ENCODE data around the gene ATP5F1C. TPM values are rescaled to one million over a fixed set of nuclear protein-coding genes. Genes with fewer than 3 reads are reported as not detected.
"Not testable (repeated sequence)": the region's sequence is repeated elsewhere in the genome, so short reads cannot be mapped to it uniquely, and the experiment has no call there.

Gene ATP5F1C
- total RNA-seq, 1 experiment from 2014 or later = 288 TPM

DNA sequence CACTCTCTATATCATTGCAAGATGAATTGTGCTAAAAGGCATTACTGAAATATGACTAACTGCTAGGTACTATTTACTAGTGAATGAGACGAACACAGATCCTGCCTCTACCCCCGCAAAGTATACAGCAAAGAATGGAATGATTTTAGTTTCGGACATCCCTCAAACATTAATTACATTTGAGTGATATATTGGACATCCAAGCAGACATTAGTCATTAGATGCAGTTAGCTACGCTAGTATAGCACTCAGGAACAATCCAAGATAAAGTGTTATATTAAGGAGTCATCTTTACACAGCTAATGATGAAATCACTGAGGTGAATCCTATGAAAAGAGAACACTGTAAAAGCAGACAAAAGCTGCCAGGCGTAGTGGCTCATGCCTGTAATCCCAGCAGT lies 23.0 kb downstream of the ATP5F1C start (continued):
- TF ChIP-seq GABPB1 (CRISPR knock-in tag; IDR thresholded peaks at IDR 0.05) (no peak), NR1H2 (CRISPR knock-in tag; IDR thresholded peaks at IDR 0.05) (no peak), HMGA2 (CRISPR knock-in tag; IDR thresholded peaks at IDR 0.05) (no peak), JAZF1 (CRISPR knock-in tag; IDR thresholded peaks at IDR 0.05) (no peak), SMAD4 (CRISPR knock-in tag; IDR thresholded peaks at IDR 0.05) (no peak)
- TF ChIP-seq, protein P1, sequence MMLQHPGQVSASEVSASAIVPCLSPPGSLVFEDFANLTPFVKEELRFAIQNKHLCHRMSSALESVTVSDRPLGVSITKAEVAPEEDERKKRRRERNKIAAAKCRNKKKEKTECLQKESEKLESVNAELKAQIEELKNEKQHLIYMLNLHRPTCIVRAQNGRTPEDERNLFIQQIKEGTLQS (CRISPR knock-in tag; conservative IDR thresholded peaks at IDR 0.05) = no peak
- TF ChIP-seq, protein P2, sequence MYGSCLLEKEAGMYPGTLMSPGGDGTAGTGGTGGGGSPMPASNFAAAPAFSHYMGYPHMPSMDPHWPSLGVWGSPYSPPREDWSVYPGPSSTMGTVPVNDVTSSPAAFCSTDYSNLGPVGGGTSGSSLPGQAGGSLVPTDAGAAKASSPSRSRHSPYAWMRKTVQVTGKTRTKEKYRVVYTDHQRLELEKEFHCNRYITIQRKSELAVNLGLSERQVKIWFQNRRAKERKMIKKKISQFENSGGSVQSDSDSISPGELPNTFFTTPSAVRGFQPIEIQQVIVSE (CRISPR knock-in tag; IDR thresholded peaks at IDR 0.05; ENCODE audit: borderline replicate concordance) = no peak

DNA sequence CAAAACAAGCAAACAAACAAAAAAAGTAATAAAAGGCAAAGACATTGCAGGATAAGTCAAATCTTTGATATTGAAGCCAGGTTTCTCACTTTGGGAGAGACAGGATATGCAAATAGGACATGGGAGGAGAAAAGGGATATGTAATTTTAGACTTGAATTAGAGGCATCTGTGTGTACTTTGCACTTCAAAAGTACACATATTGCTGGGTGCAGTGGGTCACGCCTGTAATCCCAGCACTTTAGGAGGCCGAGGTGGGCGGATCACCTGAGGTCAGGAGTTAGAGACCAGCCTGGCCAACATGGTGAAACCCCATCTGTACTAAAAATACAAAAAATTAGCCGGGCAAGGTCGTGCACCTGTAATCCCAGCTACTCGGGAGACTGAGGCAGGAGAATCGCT lies 23.8 kb downstream of the ATP5F1C start:
- ATAC-seq; DNase-seq (ENCODE audit: low spot score); H3K4me3 Mint-ChIP-seq; H3K27ac Mint-ChIP-seq; CTCF ChIA-PET; POLR2A ChIA-PET; H3K9me3 Mint-ChIP-seq; H3K27me3 Mint-ChIP-seq (ENCODE audit: low read depth): not testable (repeated sequence)
- Mint-ChIP-seq H3K4me1 (peaks cover 17% of the 10 kb centered on the region), H3K36me3 (peaks cover 11% of the 10 kb centered on the region)

DNA sequence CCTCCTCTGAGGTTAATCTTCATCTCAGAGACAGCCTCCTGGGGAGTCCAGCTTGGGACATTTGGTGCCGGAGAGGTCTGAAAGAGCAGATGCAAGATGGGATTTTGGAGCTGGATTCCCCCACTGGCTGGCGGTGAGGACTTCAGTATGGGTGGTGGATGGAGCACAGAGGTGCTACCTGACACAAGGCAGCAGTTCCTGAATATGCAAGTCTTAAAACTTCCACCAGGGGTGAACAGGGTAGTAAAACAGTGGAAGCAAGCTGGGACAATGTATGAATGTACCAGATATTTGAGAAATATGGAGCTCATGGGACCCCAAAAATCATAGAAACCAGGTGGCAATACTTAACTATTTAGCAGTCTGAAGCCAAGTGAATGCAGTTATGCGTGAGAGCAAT lies 25.5 kb downstream of the ATP5F1C start:
- Mint-ChIP-seq H3K36me3 (no peaks in the 10 kb centered on the region), H3K27me3 (ENCODE audit: low read depth) (peaks cover 8% of the 10 kb centered on the region; the same call in 1 of the 2 replicates), H3K4me3 (no peak overlapping the region), H3K4me1 (peaks cover 26% of the 10 kb centered on the region), H3K27ac (no peak overlapping the region), H3K9me3 (no peaks in the 10 kb centered on the region)
- CTCF ChIA-PET = interaction anchor here (0.6 kb wide), 1 partner anchor 84 kb away, joined by 3 read pairs; no protein-coding TSS in a partner anchor
- POLR2A ChIA-PET = interaction anchor here (1.3 kb wide), 1 partner anchor 26 kb away, joined by 4 read pairs; the partner anchor contains the start of genes ATP5F1C and KIN
- ATAC-seq = peak; percentile 19
- TF ChIP-seq, protein P3, sequence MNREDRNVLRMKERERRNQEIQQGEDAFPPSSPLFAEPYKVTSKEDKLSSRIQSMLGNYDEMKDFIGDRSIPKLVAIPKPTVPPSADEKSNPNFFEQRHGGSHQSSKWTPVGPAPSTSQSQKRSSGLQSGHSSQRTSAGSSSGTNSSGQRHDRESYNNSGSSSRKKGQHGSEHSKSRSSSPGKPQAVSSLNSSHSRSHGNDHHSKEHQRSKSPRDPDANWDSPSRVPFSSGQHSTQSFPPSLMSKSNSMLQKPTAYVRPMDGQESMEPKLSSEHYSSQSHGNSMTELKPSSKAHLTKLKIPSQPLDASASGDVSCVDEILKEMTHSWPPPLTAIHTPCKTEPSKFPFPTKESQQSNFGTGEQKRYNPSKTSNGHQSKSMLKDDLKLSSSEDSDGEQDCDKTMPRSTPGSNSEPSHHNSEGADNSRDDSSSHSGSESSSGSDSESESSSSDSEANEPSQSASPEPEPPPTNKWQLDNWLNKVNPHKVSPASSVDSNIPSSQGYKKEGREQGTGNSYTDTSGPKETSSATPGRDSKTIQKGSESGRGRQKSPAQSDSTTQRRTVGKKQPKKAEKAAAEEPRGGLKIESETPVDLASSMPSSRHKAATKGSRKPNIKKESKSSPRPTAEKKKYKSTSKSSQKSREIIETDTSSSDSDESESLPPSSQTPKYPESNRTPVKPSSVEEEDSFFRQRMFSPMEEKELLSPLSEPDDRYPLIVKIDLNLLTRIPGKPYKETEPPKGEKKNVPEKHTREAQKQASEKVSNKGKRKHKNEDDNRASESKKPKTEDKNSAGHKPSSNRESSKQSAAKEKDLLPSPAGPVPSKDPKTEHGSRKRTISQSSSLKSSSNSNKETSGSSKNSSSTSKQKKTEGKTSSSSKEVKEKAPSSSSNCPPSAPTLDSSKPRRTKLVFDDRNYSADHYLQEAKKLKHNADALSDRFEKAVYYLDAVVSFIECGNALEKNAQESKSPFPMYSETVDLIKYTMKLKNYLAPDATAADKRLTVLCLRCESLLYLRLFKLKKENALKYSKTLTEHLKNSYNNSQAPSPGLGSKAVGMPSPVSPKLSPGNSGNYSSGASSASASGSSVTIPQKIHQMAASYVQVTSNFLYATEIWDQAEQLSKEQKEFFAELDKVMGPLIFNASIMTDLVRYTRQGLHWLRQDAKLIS (CRISPR knock-in tag; IDR thresholded peaks at IDR 0.05; ENCODE audit: borderline replicate concordance) = no peak
- no peak for DNase-seq (ENCODE audit: low spot score)

DNA sequence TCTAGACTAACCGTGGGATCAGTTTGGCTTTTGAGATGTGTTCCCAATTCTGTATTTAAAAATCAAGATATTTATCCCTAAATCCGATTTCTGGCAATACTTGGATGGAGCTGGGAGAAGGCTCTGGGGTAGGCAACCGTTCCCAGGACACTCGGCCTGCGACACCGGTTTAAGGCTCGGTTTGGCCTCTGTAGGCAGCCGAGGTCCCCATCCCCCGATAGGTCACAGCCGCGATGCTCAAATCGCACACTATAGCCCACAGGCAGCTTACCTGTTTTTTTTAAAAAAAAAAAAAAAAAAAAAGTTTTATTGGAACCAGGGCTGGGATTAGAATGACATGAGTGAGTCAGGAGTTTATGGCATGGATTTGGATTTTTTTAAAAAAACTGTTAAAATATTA lies 29.6 kb downstream of the ATP5F1C start:
- Mint-ChIP-seq H3K36me3 (no peaks in the 10 kb centered on the region), H3K27me3 (ENCODE audit: low read depth) (peaks cover 8% of the 10 kb centered on the region; the same call in 1 of the 2 replicates), H3K9me3 (no peaks in the 10 kb centered on the region), H3K4me3 (peak overlapping the region; percentile 97), H3K4me1 (peaks cover 23% of the 10 kb centered on the region), H3K27ac (peak overlapping the region; percentile 94; the same call in 1 of the 2 replicates)
- ChIA-PET POLR2A (interaction anchor here (0.5 to 1.8 kb wide), 9 partner anchors 9 to 442 kb away, joined by 3 to 15 read pairs (median 3); partner anchors contain the start of genes ATP5F1C and KIN), CTCF (interaction anchor here (1.0 to 1.9 kb wide), 5 partner anchors 9 to 70 kb away, joined by 3 to 9 read pairs (median 6); partner anchors contain the start of genes ATP5F1C and KIN)
- peak; percentile 37 for DNase-seq (ENCODE audit: low spot score)
- peak; percentile 40 for ATAC-seq
- TF ChIP-seq NR2C2 (CRISPR knock-in tag; IDR thresholded peaks at IDR 0.05) (no peak), GRHL2 (CRISPR knock-in tag; IDR thresholded peaks at IDR 0.05; ENCODE audit: insufficient replicate concordance, severe bottlenecking) (no peak), CBFB (CRISPR knock-in tag; IDR thresholded peaks at IDR 0.05; ENCODE audit: low read depth) (no peak), ESRRA (CRISPR knock-in tag; IDR thresholded peaks at IDR 0.05; ENCODE audit: borderline replicate concordance) (no peak), IRF2 (CRISPR knock-in tag; IDR thresholded peaks at IDR 0.05; ENCODE audit: borderline replicate concordance, low read depth) (no peak), ETV6 (CRISPR knock-in tag; IDR thresholded peaks at IDR 0.05) (no peak), ZBTB21 (CRISPR knock-in tag; IDR thresholded peaks at IDR 0.05; ENCODE audit: borderline replicate concordance) (no peak), FOXP1 (CRISPR knock-in tag; IDR thresholded peaks at IDR 0.05; ENCODE audit: borderline replicate concordance) (no peak)
- TF ChIP-seq, protein P4, sequence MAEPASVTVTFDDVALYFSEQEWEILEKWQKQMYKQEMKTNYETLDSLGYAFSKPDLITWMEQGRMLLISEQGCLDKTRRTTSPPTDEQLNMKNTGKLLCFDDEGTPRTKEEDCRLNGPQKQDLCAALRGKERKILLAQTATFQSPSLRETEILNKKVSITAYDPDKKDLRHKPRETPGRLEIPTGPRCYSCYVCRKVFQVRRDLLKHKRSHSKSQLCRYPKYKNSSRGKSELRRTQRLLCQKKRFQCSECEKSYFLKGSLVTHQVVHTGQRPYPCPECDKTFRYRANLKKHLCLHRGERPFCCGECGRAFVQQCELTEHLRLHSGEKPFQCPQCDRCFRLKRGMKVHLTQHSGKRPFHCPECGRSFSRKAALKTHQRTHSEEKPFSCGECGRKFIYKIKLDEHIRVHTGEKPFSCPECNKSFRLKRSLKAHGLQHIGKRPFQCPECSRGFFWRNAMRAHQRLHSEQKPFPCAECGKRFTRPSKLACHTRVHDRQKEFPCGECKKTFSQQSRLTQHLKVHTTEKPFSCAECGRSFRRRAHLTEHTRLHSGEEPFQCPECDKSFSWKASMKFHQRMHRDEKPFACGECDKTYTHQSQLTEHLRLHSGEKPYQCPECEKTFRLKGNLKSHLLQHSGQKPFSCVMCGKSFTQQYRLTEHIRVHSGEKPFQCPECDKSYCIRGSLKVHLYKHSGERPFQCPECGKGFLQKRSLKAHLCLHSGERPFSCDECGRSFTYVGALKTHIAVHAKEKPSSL (CRISPR knock-in tag; conservative IDR thresholded peaks at IDR 0.05) = no peak
- TF ChIP-seq, protein P5, sequence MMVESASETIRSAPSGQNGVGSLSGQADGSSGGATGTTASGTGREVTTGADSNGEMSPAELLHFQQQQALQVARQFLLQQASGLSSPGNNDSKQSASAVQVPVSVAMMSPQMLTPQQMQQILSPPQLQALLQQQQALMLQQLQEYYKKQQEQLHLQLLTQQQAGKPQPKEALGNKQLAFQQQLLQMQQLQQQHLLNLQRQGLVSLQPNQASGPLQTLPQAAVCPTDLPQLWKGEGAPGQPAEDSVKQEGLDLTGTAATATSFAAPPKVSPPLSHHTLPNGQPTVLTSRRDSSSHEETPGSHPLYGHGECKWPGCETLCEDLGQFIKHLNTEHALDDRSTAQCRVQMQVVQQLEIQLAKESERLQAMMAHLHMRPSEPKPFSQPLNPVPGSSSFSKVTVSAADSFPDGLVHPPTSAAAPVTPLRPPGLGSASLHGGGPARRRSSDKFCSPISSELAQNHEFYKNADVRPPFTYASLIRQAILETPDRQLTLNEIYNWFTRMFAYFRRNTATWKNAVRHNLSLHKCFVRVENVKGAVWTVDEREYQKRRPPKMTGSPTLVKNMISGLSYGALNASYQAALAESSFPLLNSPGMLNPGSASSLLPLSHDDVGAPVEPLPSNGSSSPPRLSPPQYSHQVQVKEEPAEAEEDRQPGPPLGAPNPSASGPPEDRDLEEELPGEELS (CRISPR knock-in tag; IDR thresholded peaks at IDR 0.05) = no peak
- TF ChIP-seq, protein P6, sequence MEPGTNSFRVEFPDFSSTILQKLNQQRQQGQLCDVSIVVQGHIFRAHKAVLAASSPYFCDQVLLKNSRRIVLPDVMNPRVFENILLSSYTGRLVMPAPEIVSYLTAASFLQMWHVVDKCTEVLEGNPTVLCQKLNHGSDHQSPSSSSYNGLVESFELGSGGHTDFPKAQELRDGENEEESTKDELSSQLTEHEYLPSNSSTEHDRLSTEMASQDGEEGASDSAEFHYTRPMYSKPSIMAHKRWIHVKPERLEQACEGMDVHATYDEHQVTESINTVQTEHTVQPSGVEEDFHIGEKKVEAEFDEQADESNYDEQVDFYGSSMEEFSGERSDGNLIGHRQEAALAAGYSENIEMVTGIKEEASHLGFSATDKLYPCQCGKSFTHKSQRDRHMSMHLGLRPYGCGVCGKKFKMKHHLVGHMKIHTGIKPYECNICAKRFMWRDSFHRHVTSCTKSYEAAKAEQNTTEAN (CRISPR knock-in tag; IDR thresholded peaks at IDR 0.05) = no peak

Measured in WTC11 (cell line).